SK-N-SH treated with all-trans-retinoic acid at 6 μM for 48 hours (cell line): ENCODE data around the gene ZFAND3.
A peak's percentile ranks its signal among the peaks of the same experiment; 100 is the strongest.

Experiments used
- ATAC-seq: fragments of 200-7000 bp; cut with Tn5 transposase; 3 replicates; pipeline ENCODE4 v1.9.1; 2020; ENCODE audit warnings: mild to moderate bottlenecking, moderate library complexity
- ARNTL ChIP-seq: fragments of 450-650 bp; formaldehyde crosslinking; IDR thresholded peaks from 2 replicates; pipeline ENCODE4 v1.5.0; 2020; ENCODE audit warnings: low read depth, mild to moderate bottlenecking, moderate library complexity, borderline replicate concordance
- BACH2 ChIP-seq: fragments of 250-450 bp; sonication (Bioruptor Pico); IDR thresholded peaks from 2 replicates; pipeline ENCODE4 v1.9.0; 2021; ENCODE audit warnings: mild to moderate bottlenecking, borderline replicate concordance
- CREB5 ChIP-seq: fragments of 250-450 bp; sonication (Bioruptor Pico); IDR thresholded peaks from 2 replicates; pipeline ENCODE4 v1.5.1; 2020; ENCODE audit warnings: low read depth, mild to moderate bottlenecking, moderate library complexity
- CSDC2 ChIP-seq: fragments of 250-450 bp; sonication (Bioruptor Pico); IDR thresholded peaks from 2 replicates; pipeline ENCODE4 v1.5.0; 2020; ENCODE audit warnings: mild to moderate bottlenecking, moderate library complexity
- CSRNP3 ChIP-seq: fragments of 250-450 bp; sonication (Bioruptor Pico); IDR thresholded peaks from 2 replicates; pipeline ENCODE4 v1.5.1; 2021; ENCODE audit warnings: mild to moderate bottlenecking, moderate library complexity
- ISL1 ChIP-seq: fragments of 250-450 bp; sonication (Bioruptor Pico); IDR thresholded peaks from 2 replicates; pipeline ENCODE4 v2.1.2; 2022; ENCODE audit warnings: mild to moderate bottlenecking, moderate library complexity
- OSR1 ChIP-seq: fragments of 250-450 bp; sonication (Bioruptor Pico); IDR thresholded peaks from 2 replicates; pipeline ENCODE4 v1.8.0; 2022; ENCODE audit warnings: moderate library complexity, mild to moderate bottlenecking, inconsistent platforms
- PATZ1 ChIP-seq: fragments of 250-450 bp; sonication (Bioruptor Pico); IDR thresholded peaks from 2 replicates; pipeline ENCODE4 v1.8.0; 2020; ENCODE audit warnings: mild to moderate bottlenecking, moderate library complexity, borderline replicate concordance
- POU6F1 ChIP-seq: fragments of 250-450 bp; sonication (Bioruptor Pico); IDR thresholded peaks from 2 replicates; pipeline ENCODE4 v1.8.0; 2021; ENCODE audit warnings: low read depth, mild to moderate bottlenecking, moderate library complexity, borderline replicate concordance
- PPARA ChIP-seq: fragments of 250-450 bp; sonication (Bioruptor Pico); IDR thresholded peaks from 2 replicates; pipeline ENCODE4 v1.5.0; 2020; ENCODE audit warnings: mild to moderate bottlenecking, borderline replicate concordance
- RARB ChIP-seq: fragments of 250-450 bp; sonication (Bioruptor Pico); IDR thresholded peaks from 2 replicates; pipeline ENCODE4 v1.8.0; 2021; ENCODE audit warnings: mild to moderate bottlenecking, moderate library complexity
- SNAI2 ChIP-seq: fragments of 250-450 bp; sonication (Bioruptor Pico); IDR thresholded peaks from 2 replicates; pipeline ENCODE4 v1.5.0; 2020; ENCODE audit warnings: mild to moderate bottlenecking, moderate library complexity
- TCF4 ChIP-seq: fragments of 250-450 bp; sonication (Bioruptor Pico); IDR thresholded peaks from 2 replicates; pipeline ENCODE4 v1.8.0; 2021; ENCODE audit warnings: mild to moderate bottlenecking, moderate library complexity, borderline replicate concordance
- TSHZ2 ChIP-seq: fragments of 250-450 bp; sonication (Bioruptor Pico); IDR thresholded peaks from 2 replicates; pipeline ENCODE4 v1.5.0; 2020; ENCODE audit warnings: mild to moderate bottlenecking, moderate library complexity
- ZC3H10 ChIP-seq: fragments of 250-450 bp; sonication (Bioruptor Pico); IDR thresholded peaks from 2 replicates; pipeline ENCODE4 v1.5.1; 2021; ENCODE audit warnings: mild to moderate bottlenecking, moderate library complexity
- ZFP30 ChIP-seq: fragments of 450-650 bp; formaldehyde crosslinking; IDR thresholded peaks from 2 replicates; pipeline ENCODE4 v1.5.0; 2022; ENCODE audit warnings: mild to moderate bottlenecking, moderate library complexity
- ZNF70 ChIP-seq: fragments of 450-650 bp; formaldehyde crosslinking; IDR thresholded peaks from 2 replicates; pipeline ENCODE4 v1.5.0; 2020; ENCODE audit warnings: mild to moderate bottlenecking, moderate library complexity
- ZNF8 ChIP-seq: fragments of 450-650 bp; formaldehyde crosslinking; IDR thresholded peaks from 2 replicates; pipeline ENCODE4 v1.5.0; 2020; ENCODE audit warnings: mild to moderate bottlenecking, moderate library complexity

ZFAND3 gene

GRCh38 chr6:37800703-37801604, 18.6 kb upstream of the ZFAND3 start:
- peak; percentile 59; the same call in 1 of the 2 replicates for TF ChIP-seq CSRNP3 (CRISPR knock-in tag)
- peak; percentile 46 for TF ChIP-seq ISL1 (CRISPR knock-in tag)
- TF ChIP-seq ZNF70: 0 out of 2 replicates have a peak, but pooled peaks have one; percentile 12
- TF ChIP-seq TCF4 (CRISPR knock-in tag): peak; percentile 73
- no peak for TF ChIP-seq PATZ1 (CRISPR knock-in tag)
- peak; percentile 76 for TF ChIP-seq TSHZ2 (CRISPR knock-in tag)
- TF ChIP-seq ZFP30 (CRISPR knock-in tag): no peak
- ATAC-seq: peak; percentile 76

- TF ChIP-seq ZC3H10 (CRISPR knock-in tag): no peak
- no peak for TF ChIP-seq ZNF70
- no peak for TF ChIP-seq OSR1 (CRISPR knock-in tag)
- TF ChIP-seq CSDC2 (CRISPR knock-in tag): no peak
- TF ChIP-seq PPARA (CRISPR knock-in tag): no peak
- TF ChIP-seq ISL1 (CRISPR knock-in tag): no peak
- ATAC-seq: no peak
Observed at GRCh38 chr6:37801605-37801940, 18.0 kb upstream of the ZFAND3 start.

GRCh38 chr6:37802810-37803209, 16.7 kb upstream of the ZFAND3 start:
- ATAC-seq: no peak
- no peak for TF ChIP-seq ZC3H10 (CRISPR knock-in tag)
- no peak for TF ChIP-seq PPARA (CRISPR knock-in tag)
- no peak for TF ChIP-seq ZNF70
- no peak for TF ChIP-seq CSRNP3 (CRISPR knock-in tag)
- TF ChIP-seq BACH2 (CRISPR knock-in tag): no peak
- no peak for TF ChIP-seq RARB (CRISPR knock-in tag)
- no peak for TF ChIP-seq ZNF8
- no peak for TF ChIP-seq POU6F1
- no peak for TF ChIP-seq OSR1 (CRISPR knock-in tag)
- no peak for TF ChIP-seq CREB5 (CRISPR knock-in tag)
- TF ChIP-seq TCF4 (CRISPR knock-in tag): no peak
- no peak for TF ChIP-seq ARNTL
- TF ChIP-seq SNAI2 (CRISPR knock-in tag): no peak
